ENCODE data around the gene CNTNAP2. TPM values are rescaled to one million over a fixed set of nuclear protein-coding genes. Genes with fewer than 3 reads are reported as not detected.

Gene CNTNAP2
- total and polyA plus RNA-seq, 9 of the 15 experiments (the other 6 are each of a cell fraction or from before 2014, with no cell fraction given), result 0.04 to 0.62 (median 0.09) TPM; not detected in 4

- FAIRE-seq (no peak), ATAC-seq (no peak), DNase-seq (ENCODE audit: extremely low read depth in 1 of 4, low spot score in 3 of 4) (no peak)
- peaks cover 0 to 10% of the 10 kb centered on the region in 2 experiments; a peak in 3 of 5 replicates for H3K27me3 ChIP-seq (ENCODE audit: control insufficient read depth in 2 of 2, insufficient read depth in 2 of 2, low read length in 2 of 2)
- no TSS peak for BruUV-seq (replicated peaks)
- intact Hi-C loops (cut with micrococcal nuclease) (no loop called here), in situ Hi-C loops (cut with MboI) (no loop called here)
- H3K9me3 ChIP-seq (replicated peaks; ENCODE audit: control insufficient read depth, insufficient read depth, low read depth, low read length), result no peaks in the 10 kb centered on the region
- peaks cover 0 to 15% of the 10 kb centered on the region in 2 experiments; a peak in 3 of 5 replicates for H3K4me1 ChIP-seq (replicated peaks in 1 of 2; ENCODE audit: control insufficient read depth in 2 of 2, insufficient read depth in 2 of 2, low read length in 2 of 2)
- WGBS (ENCODE audit: insufficient coverage, low coverage, missing lambda C conversion rate), result 1% methylated on average over 5 of the region's 5 CpGs
- ChIA-PET POLR2A (no interaction called here), CTCF (ENCODE audit: low intra/inter-chr PET ratio) (no interaction called here)
- H3K9ac ChIP-seq (ENCODE audit: insufficient read depth in 1 of 2, low read depth in 2 of 2, low read length in 2 of 2), result no peak overlapping the region
- H3K4me3 ChIP-seq, result no peak overlapping the region
- H3K79me2 ChIP-seq (ENCODE audit: control insufficient read depth, insufficient read depth, low read length), result no peaks in the 10 kb centered on the region
- TF ChIP-seq RCOR1 (IDR thresholded peaks at IDR 0.05; ENCODE audit: borderline replicate concordance in 1 of 2, low read depth in 2 of 2, low read length in 2 of 2), result no peak
- TF ChIP-seq GATA2 (CRISPR knock-in tag; IDR thresholded peaks at IDR 0.05), result no peak
- TF ChIP-seq BCLAF1 (IDR thresholded peaks at IDR 0.05; ENCODE audit: borderline replicate concordance in 1 of 2, control insufficient read depth in 1 of 2, low read depth in 2 of 2, low read length in 1 of 2), result no peak
- TF ChIP-seq, protein P1, sequence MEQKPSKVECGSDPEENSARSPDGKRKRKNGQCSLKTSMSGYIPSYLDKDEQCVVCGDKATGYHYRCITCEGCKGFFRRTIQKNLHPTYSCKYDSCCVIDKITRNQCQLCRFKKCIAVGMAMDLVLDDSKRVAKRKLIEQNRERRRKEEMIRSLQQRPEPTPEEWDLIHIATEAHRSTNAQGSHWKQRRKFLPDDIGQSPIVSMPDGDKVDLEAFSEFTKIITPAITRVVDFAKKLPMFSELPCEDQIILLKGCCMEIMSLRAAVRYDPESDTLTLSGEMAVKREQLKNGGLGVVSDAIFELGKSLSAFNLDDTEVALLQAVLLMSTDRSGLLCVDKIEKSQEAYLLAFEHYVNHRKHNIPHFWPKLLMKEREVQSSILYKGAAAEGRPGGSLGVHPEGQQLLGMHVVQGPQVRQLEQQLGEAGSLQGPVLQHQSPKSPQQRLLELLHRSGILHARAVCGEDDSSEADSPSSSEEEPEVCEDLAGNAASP (IDR thresholded peaks at IDR 0.05), result no peak
- TF ChIP-seq GATAD2B (IDR thresholded peaks at IDR 0.05; ENCODE audit: borderline replicate concordance), result no peak
- H4K20me1 ChIP-seq (replicated peaks; ENCODE audit: control insufficient read depth, insufficient read depth, low read length), result peaks cover 2% of the 10 kb centered on the region; the same call in 1 of the 2 replicates
- no peak overlapping the region for H3K27ac ChIP-seq (ENCODE audit: extremely low read depth, low read depth, low read length)
- no peak overlapping the region for H2AFZ ChIP-seq (ENCODE audit: low read depth, low read length)
- H3K9me1 ChIP-seq (ENCODE audit: control insufficient read depth, insufficient read depth, low read length), result no peaks in the 10 kb centered on the region
- H3K4me2 ChIP-seq (ENCODE audit: insufficient read depth, low read length), result no peak overlapping the region
- H3K36me3 ChIP-seq (ENCODE audit: control insufficient read depth, insufficient read depth, low read length), result no peaks in the 10 kb centered on the region
Observed at GRCh38 chr7:146117576-146117975, 975 bp downstream of the CNTNAP2 start.
